ENCODE data around the gene WBP2NL. TPM values are rescaled to one million over a fixed set of nuclear protein-coding genes. Genes with fewer than 3 reads are reported as not detected.

WBP2NL gene
- total RNA-seq, 4 donors from 2014 or later = 1.3 to 5.1 (median 2.7) TPM

- Histone ChIP-seq H3K36me3 (no peaks in the 10 kb centered on the region), H3K9me3 (no peaks in the 10 kb centered on the region), H3K27ac (no peak overlapping the region), H3K4me3 (replicated peaks in 1 of 3) (no peak overlapping the region), H3K27me3 (no peaks in the 10 kb centered on the region), H3K4me1 (no peaks in the 10 kb centered on the region)
- TF ChIP-seq CTCF (IDR thresholded peaks at IDR 0.05) (no peak), POLR2A (IDR thresholded peaks at IDR 0.05) (no peak)
- WGBS, 2 donors = 93 to 94% methylated on average over 7 of the region's 7 CpGs
- intact Hi-C loops (cut with DNase I) = no loop called here
- DNase-seq = no peak
Observed at GRCh38 chr22:41991111-41991510, 7.5 kb upstream of the WBP2NL start.

DNA sequence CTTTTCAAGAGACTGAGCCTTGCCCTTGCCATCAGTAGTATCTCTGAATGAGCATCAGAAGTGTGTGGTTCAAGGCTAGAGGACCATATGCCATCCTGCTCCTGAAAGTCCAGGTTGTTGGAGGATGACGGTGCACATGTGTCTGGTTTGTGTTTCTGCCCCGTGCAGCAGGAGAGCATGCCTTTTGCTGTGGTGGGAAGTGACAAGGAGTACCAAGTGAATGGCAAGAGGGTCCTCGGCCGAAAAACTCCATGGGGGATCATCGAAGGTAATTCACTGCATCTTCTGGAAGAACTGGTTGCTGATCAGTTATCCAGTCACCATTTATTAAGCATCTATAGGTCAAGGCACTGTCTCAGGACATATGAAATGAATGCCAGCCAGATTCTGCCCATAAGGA lies 6.1 kb upstream of the WBP2NL start:
- 91 to 98% methylated on average over 5 of the region's 5 CpGs for WGBS, 2 donors
- DNase-seq = no peak

DNA sequence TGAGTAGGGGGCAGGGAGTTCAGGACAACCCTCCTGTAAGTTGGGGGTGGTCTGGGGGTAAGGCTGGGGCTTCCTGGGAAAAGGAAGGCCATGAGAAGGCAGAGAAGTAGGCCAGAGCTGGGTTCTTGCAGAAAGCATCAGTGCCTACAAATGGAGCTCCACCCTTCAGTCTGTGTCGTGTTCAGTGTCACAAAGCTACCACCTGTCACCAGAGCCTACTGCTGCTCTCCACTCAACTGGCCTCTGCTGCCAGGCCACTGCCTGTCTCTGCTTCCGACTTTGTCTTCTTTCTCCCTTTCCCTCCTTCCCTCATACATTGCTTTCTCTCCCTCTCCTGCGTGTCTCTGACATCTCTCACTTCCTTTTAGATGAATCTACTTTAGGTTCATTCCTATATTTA lies 3.4 kb upstream of the WBP2NL start:
- TF ChIP-seq POLR2A (IDR thresholded peaks at IDR 0.05) (no peak), CTCF (IDR thresholded peaks at IDR 0.05) (no peak)
- no peak for DNase-seq
- H3K27ac ChIP-seq = no peak overlapping the region
- no peaks in the 10 kb centered on the region for H3K27me3 ChIP-seq
- no peaks in the 10 kb centered on the region for H3K36me3 ChIP-seq
- no peaks in the 10 kb centered on the region for H3K9me3 ChIP-seq
- WGBS, 2 donors = 76 to 77% methylated on average over 3 of the region's 3 CpGs
- peaks cover 0 to 7% of the 10 kb centered on the region in 2 donors for H3K4me1 ChIP-seq
- no peak overlapping the region for H3K4me3 ChIP-seq (replicated peaks in 1 of 3)
- intact Hi-C loops (cut with DNase I) = no loop called here

More for the DNA sequence above, 6.1 kb upstream of the WBP2NL start:
- TF ChIP-seq CTCF (IDR thresholded peaks at IDR 0.05) (no peak), POLR2A (IDR thresholded peaks at IDR 0.05) (no peak)
- intact Hi-C loops (cut with DNase I) = no loop called here
- no peaks in the 10 kb centered on the region for H3K27me3 ChIP-seq
- H3K4me3 ChIP-seq (replicated peaks in 1 of 3) = no peak overlapping the region
- H3K27ac ChIP-seq = no peak overlapping the region
- H3K36me3 ChIP-seq = no peaks in the 10 kb centered on the region
- no peaks in the 10 kb centered on the region for H3K4me1 ChIP-seq
- H3K9me3 ChIP-seq = no peaks in the 10 kb centered on the region

- TF ChIP-seq POLR2A (IDR thresholded peaks at IDR 0.05) = no peak
- no peak for TF ChIP-seq CTCF (IDR thresholded peaks at IDR 0.05)
- intact Hi-C loops (cut with DNase I) = no loop called here
- Histone ChIP-seq H3K4me3 (replicated peaks in 1 of 3) (no peak overlapping the region), H3K36me3 (no peaks in the 10 kb centered on the region), H3K9me3 (no peaks in the 10 kb centered on the region), H3K4me1 (peaks cover 0 to 7% of the 10 kb centered on the region in 2 donors), H3K27me3 (no peaks in the 10 kb centered on the region), H3K27ac (no peak overlapping the region)
- WGBS, 2 donors = 79 to 80% methylated on average over 5 of the region's 5 CpGs
- no peak for DNase-seq
Observed at GRCh38 chr22:41996826-41997225, 1.8 kb upstream of the WBP2NL start.

- 93 to 95% methylated on average over 8 of the region's 8 CpGs for WGBS, 2 donors
Observed at GRCh38 chr22:42000466-42000865, 1.9 kb downstream of the WBP2NL start.

More at GRCh38 chr22:42000466-42000865, 1.9 kb downstream of the WBP2NL start:
- Histone ChIP-seq H3K9me3 (no peaks in the 10 kb centered on the region), H3K36me3 (no peaks in the 10 kb centered on the region), H3K27ac (no peak overlapping the region), H3K4me1 (peaks cover 0 to 7% of the 10 kb centered on the region in 2 donors), H3K27me3 (no peaks in the 10 kb centered on the region), H3K4me3 (replicated peaks in 1 of 3) (no peak overlapping the region)
- intact Hi-C loops (cut with DNase I) = no loop called here
- TF ChIP-seq POLR2A (IDR thresholded peaks at IDR 0.05) = no peak
- TF ChIP-seq CTCF (IDR thresholded peaks at IDR 0.05) = no peak
- DNase-seq = no peak

Data from thyroid gland (tissue), 4 donors.